ENCODE results near the gene MCF2L. TPM values are rescaled to one million over a fixed set of nuclear protein-coding genes. Genes with fewer than 3 reads are reported as not detected.

Gene MCF2L
- total and polyA plus RNA-seq, 2 experiments from 2014 or later, result 4.8 to 25.6 TPM

- no peak for ATAC-seq
- Histone ChIP-seq H3K79me2 (replicated peaks; ENCODE audit: insufficient read depth) (no peaks in the 10 kb centered on the region), H3K9me2 (ENCODE audit: insufficient read depth) (no peaks in the 10 kb centered on the region), H3K4me3 (no peak overlapping the region), H2AFZ (no peak overlapping the region), H3K4me2 (no peak overlapping the region), H3K4me1 (ENCODE audit: insufficient read depth) (peaks cover 4% of the 10 kb centered on the region; the same call in 1 of the 2 replicates), H3K27me3 (ENCODE audit: insufficient read depth) (peaks cover 26% of the 10 kb centered on the region), H4K20me1 (replicated peaks; ENCODE audit: insufficient read depth) (no peaks in the 10 kb centered on the region), H3F3A (replicated peaks; ENCODE audit: low read depth) (no peaks in the 10 kb centered on the region), H3K36me3 (ENCODE audit: insufficient read depth) (no peaks in the 10 kb centered on the region), H3K27ac (ENCODE audit: low read depth) (no peak overlapping the region)
- DNase-seq (ENCODE audit: low spot score), result no peak
- peaks cover 4% of the 10 kb centered on the region; the same call in 2 of the 3 replicates for H3K36me3 Mint-ChIP-seq (ENCODE audit: low read depth)
- no peak overlapping the region for H3K4me3 Mint-ChIP-seq
- H3K9me3 Mint-ChIP-seq, result peaks cover 7% of the 10 kb centered on the region; the same call in 2 of the 3 replicates
- peaks cover 9% of the 10 kb centered on the region; the same call in 2 of the 3 replicates for H3K4me1 Mint-ChIP-seq
- peaks cover 24% of the 10 kb centered on the region for H3K27me3 Mint-ChIP-seq (ENCODE audit: insufficient read depth, low read depth, poor library complexity)
- TF ChIP-seq EZH2 (IDR thresholded peaks at IDR 0.05; ENCODE audit: low read depth, unreplicated experiment) (no peak), REST (IDR thresholded peaks at IDR 0.05; ENCODE audit: unreplicated experiment) (no peak), JUNB (IDR thresholded peaks at IDR 0.05; ENCODE audit: unreplicated experiment) (no peak), STAT1 (IDR thresholded peaks at IDR 0.05; ENCODE audit: unreplicated experiment) (no peak), EZH2phosphoT487 (IDR thresholded peaks at IDR 0.05; ENCODE audit: unreplicated experiment) (no peak), POLR2AphosphoS5 (IDR thresholded peaks at IDR 0.05; ENCODE audit: low read depth) (no peak), ETS1 (IDR thresholded peaks at IDR 0.05) (no peak), ZNF331 (CRISPR knock-in tag; IDR thresholded peaks at IDR 0.05; ENCODE audit: low read depth) (no peak), CREB1 (CRISPR knock-in tag; IDR thresholded peaks at IDR 0.05; ENCODE audit: low read depth) (no peak), ZNF462 (CRISPR knock-in tag; IDR thresholded peaks at IDR 0.05) (no peak), ZNF114 (CRISPR knock-in tag; IDR thresholded peaks at IDR 0.05) (no peak), NANOG (IDR thresholded peaks at IDR 0.05; ENCODE audit: borderline replicate concordance) (no peak), CTCF (conservative IDR thresholded peaks at IDR 0.05; ENCODE audit: low read depth in 2 of 2) (no peak)
- H3K27ac Mint-ChIP-seq, result no peak overlapping the region
These were observed 137.8 kb downstream of the MCF2L start for GRCh38 chr13:113106711-113107351.
